Measurements from ENCODE around the gene MAML3. TPM values are rescaled to one million over a fixed set of nuclear protein-coding genes. Genes with fewer than 3 reads are reported as not detected.

Gene MAML3
- total RNA-seq, 1 donor from 2014 or later: 4.3 TPM

GRCh38 chr4:139851639-139852038 is 302.3 kb downstream of the MAML3 start:
- intact Hi-C loops (cut with micrococcal nuclease): no loop called here

GRCh38 chr4:139851133-139851532 is 302.9 kb downstream of the MAML3 start:
- intact Hi-C loops (cut with micrococcal nuclease): no loop called here

GRCh38 chr4:139849219-139849618 is 304.8 kb downstream of the MAML3 start:
- intact Hi-C loops (cut with micrococcal nuclease): no loop called here

GRCh38 chr4:139848028-139848427 is 306.0 kb downstream of the MAML3 start:
- intact Hi-C loops (cut with micrococcal nuclease): no loop called here

GRCh38 chr4:139847602-139848001 is 306.4 kb downstream of the MAML3 start:
- intact Hi-C loops (cut with micrococcal nuclease): no loop called here

- intact Hi-C loops (cut with micrococcal nuclease): no loop called here
These were observed 307.2 kb downstream of the MAML3 start for GRCh38 chr4:139846766-139847165.

- intact Hi-C loops (cut with micrococcal nuclease): no loop called here
These were observed 308.4 kb downstream of the MAML3 start for GRCh38 chr4:139845453-139846093.

GRCh38 chr4:139844459-139845036 is 309.4 kb downstream of the MAML3 start:
- intact Hi-C loops (cut with micrococcal nuclease): no loop called here

- intact Hi-C loops (cut with micrococcal nuclease): no loop called here
These were observed 309.9 kb downstream of the MAML3 start for GRCh38 chr4:139844057-139844456.

GRCh38 chr4:139843641-139844040 is 310.3 kb downstream of the MAML3 start:
- intact Hi-C loops (cut with micrococcal nuclease): no loop called here

GRCh38 chr4:139841464-139842195 is 312.4 kb downstream of the MAML3 start:
- intact Hi-C loops (cut with micrococcal nuclease): no loop called here

GRCh38 chr4:139840773-139841172 is 313.2 kb downstream of the MAML3 start:
- intact Hi-C loops (cut with micrococcal nuclease): no loop called here

GRCh38 chr4:139839403-139840031 is 314.5 kb downstream of the MAML3 start:
- intact Hi-C loops (cut with micrococcal nuclease): no loop called here

GRCh38 chr4:139838811-139839210 is 315.2 kb downstream of the MAML3 start:
- intact Hi-C loops (cut with micrococcal nuclease): no loop called here

- intact Hi-C loops (cut with micrococcal nuclease): no loop called here
These were observed 319.0 kb downstream of the MAML3 start for GRCh38 chr4:139834981-139835391.

- intact Hi-C loops (cut with micrococcal nuclease): no loop called here
These were observed 319.7 kb downstream of the MAML3 start for GRCh38 chr4:139834226-139834662.

GRCh38 chr4:139833151-139833910 is 320.7 kb downstream of the MAML3 start:
- intact Hi-C loops (cut with micrococcal nuclease): no loop called here

- intact Hi-C loops (cut with micrococcal nuclease): no loop called here
These were observed 324.9 kb downstream of the MAML3 start for GRCh38 chr4:139828966-139829664.

- intact Hi-C loops (cut with micrococcal nuclease): no loop called here
These were observed 327.6 kb downstream of the MAML3 start for GRCh38 chr4:139826426-139826825.

GRCh38 chr4:139825523-139826014 is 328.4 kb downstream of the MAML3 start:
- intact Hi-C loops (cut with micrococcal nuclease): no loop called here
